Body of pancreas (tissue), 4 donors: ENCODE data around the gene DCXR. TPM values are rescaled to one million over a fixed set of nuclear protein-coding genes. Genes with fewer than 3 reads are reported as not detected.

Source experiments
- ATAC-seq: fragments of 150-250 bp; one replicate; pipeline ENCODE4 v1.9.1; 2016
- DNase-seq, 4 donors: peaks; one replicate each; pipeline ENCODE4 v3.0.0-alpha.2; 2019
- H3K27ac ChIP-seq, 4 donors: fragments of 200-600 bp; sonication (generic); 1 replicate in 3 of 4; 2 replicates in 1 of 4; pipeline versions ENCODE4 v1.5.1 to v1.6.1; 2016 to 2019; ENCODE audit warnings: mild to moderate bottlenecking in 1 of 4, mixed read lengths in 1 of 4, moderate library complexity in 1 of 4
- H3K27me3 ChIP-seq, 2 donors: fragments of 200-600 bp; sonication (generic); one replicate each; pipeline ENCODE4 v1.6.0; 2016; ENCODE audit warnings: mild to moderate bottlenecking in 1 of 2
- H3K36me3 ChIP-seq, 2 donors: fragments of 200-600 bp; sonication (generic); replicated peaks in 1 of 2; 2 replicates each; pipeline ENCODE4 v1.5.1; 2016; ENCODE audit warnings: low read depth in 2 of 2; ENCODE audit not compliant: insufficient read depth in 1 of 2
- H3K4me1 ChIP-seq: fragments of 200-600 bp; sonication (generic); one replicate; pipeline ENCODE4 v1.6.0; 2016
- H3K4me3 ChIP-seq, 2 donors: fragments of 200-600 bp; sonication (generic); 1 replicate in 1 of 2; 2 replicates in 1 of 2; pipeline ENCODE4 v1.5.1; 2016 to 2019
- H3K9me3 ChIP-seq, 3 donors: fragments of 200-600 bp; sonication (generic); 1 replicate in 2 of 3; 2 replicates in 1 of 3; pipeline ENCODE4 v1.5.1; 2016
- CTCF ChIP-seq, 7 experiments: fragments of 450-650 bp in 4 of 7; fragments of 200-600 bp in 3 of 7; sonication (generic) in 3 of 7; IDR thresholded peaks; one replicate each; pipeline ENCODE4 v1.5.1; 2016 to 2019; ENCODE audit warnings: antibody characterized with exemption in 7 of 7
- POLR2A ChIP-seq, 3 donors: fragments of 450-650 bp; IDR thresholded peaks; one replicate each; pipeline ENCODE4 v1.6.1; 2016; ENCODE audit warnings: antibody characterized with exemption in 3 of 3, mild to moderate bottlenecking in 2 of 3
- WGBS, 2 donors: methylation state at CpG; one replicate each; pipeline ENCODE4 v1.1.5; 2017; 5-methylcytosine and 5-hydroxymethylcytosine counted together
- intact Hi-C: fragments of 100-400 bp; cut with DNase I; formaldehyde crosslinking; loops from one replicate; pipeline ENCODE4 v1.15.1; 2023
- total RNA-seq, 2 donors: library from RNA; depleted of rRNA; stranded (reverse); fragments of >200 nt; gene quantifications; one replicate each; pipeline ENCODE4 v1.1.0, GENCODE V29; 2016

Gene DCXR
- total RNA-seq, 2 donors from 2014 or later: 82.2 to 205 TPM

- Histone ChIP-seq H3K27me3 (no peaks in the 10 kb centered on the region), H3K4me1 (peaks cover 38% of the 10 kb centered on the region), H3K36me3 (no peaks in the 10 kb centered on the region), H3K4me3 (peak overlapping the region in 1 of 2 donors; percentile 52), H3K9me3 (no peaks in the 10 kb centered on the region), H3K27ac (peak overlapping the region in 2 of 4 donors; percentile 94)
- 75 to 81% methylated on average over 12 to 19 of the region's 20 CpGs for WGBS, 2 donors
- ATAC-seq (no peak), DNase-seq (peak in 1 of 4 donors; percentile 40)
- intact Hi-C loops: no loop called here
- no peak for TF ChIP-seq CTCF (IDR thresholded peaks at IDR 0.05)
- no peak for TF ChIP-seq POLR2A (IDR thresholded peaks at IDR 0.05)
Measured at GRCh38 chr17:82035956-82036633, 1.4 kb downstream of the DCXR start.

GRCh38 chr17:82035488-82035887 is 2.0 kb downstream of the DCXR start:
- Histone ChIP-seq H3K27me3 (no peaks in the 10 kb centered on the region), H3K9me3 (no peaks in the 10 kb centered on the region), H3K27ac (no peak overlapping the region), H3K36me3 (no peaks in the 10 kb centered on the region), H3K4me1 (peaks cover 44% of the 10 kb centered on the region), H3K4me3 (no peak overlapping the region)
- 90 to 94% methylated on average over 8 of the region's 8 CpGs for WGBS, 2 donors
- TF ChIP-seq CTCF (IDR thresholded peaks at IDR 0.05) (no peak), POLR2A (IDR thresholded peaks at IDR 0.05) (no peak)
- DNase-seq (no peak), ATAC-seq (no peak)
- intact Hi-C loops: no loop called here

GRCh38 chr17:82034371-82035011 is 3.0 kb downstream of the DCXR start:
- DNase-seq (no peak), ATAC-seq (no peak)
- TF ChIP-seq CTCF (IDR thresholded peaks at IDR 0.05) (no peak), POLR2A (IDR thresholded peaks at IDR 0.05) (no peak)
- Histone ChIP-seq H3K27me3 (no peaks in the 10 kb centered on the region), H3K27ac (no peak overlapping the region), H3K4me1 (peaks cover 44% of the 10 kb centered on the region), H3K9me3 (no peaks in the 10 kb centered on the region), H3K36me3 (no peaks in the 10 kb centered on the region), H3K4me3 (no peak overlapping the region)
- intact Hi-C loops: no loop called here
- 88 to 89% methylated on average over 19 to 23 of the region's 23 CpGs for WGBS, 2 donors

- peaks cover 42% of the 10 kb centered on the region for H3K4me1 ChIP-seq
- H3K36me3 ChIP-seq: no peaks in the 10 kb centered on the region
- no peak for DNase-seq
- WGBS, 2 donors: 86 to 92% methylated on average over 23 to 30 of the region's 38 CpGs
- ATAC-seq: no peak
- no peaks in the 10 kb centered on the region for H3K27me3 ChIP-seq
- H3K27ac ChIP-seq: no peak overlapping the region
- intact Hi-C loops: no loop called here
- H3K4me3 ChIP-seq: no peak overlapping the region
- TF ChIP-seq POLR2A (IDR thresholded peaks at IDR 0.05) (no peak), CTCF (IDR thresholded peaks at IDR 0.05) (no peak)
- no peaks in the 10 kb centered on the region for H3K9me3 ChIP-seq
Measured at GRCh38 chr17:82033359-82034085, 4.0 kb downstream of the DCXR start.
